ENCODE data around the gene CFDP1.

GRCh38 chr16:75361936-75362335 lies 71.4 kb downstream of the CFDP1 start:
- TF ChIP-seq CTCF (IDR thresholded peaks at IDR 0.05) (no peak), POLR2A (IDR thresholded peaks at IDR 0.05) (no peak)

All from adrenal gland (tissue), 5 donors.